HG03097 (cell line): Measurements from ENCODE around the gene HECW1.

Experiments
- ATAC-seq: cut with Tn5 transposase; IDR thresholded peaks from one replicate; pipeline ENCODE4 v1.9.1; 2021; ENCODE audit not compliant: unreplicated experiment, low FRiP score

HECW1 gene

DNA sequence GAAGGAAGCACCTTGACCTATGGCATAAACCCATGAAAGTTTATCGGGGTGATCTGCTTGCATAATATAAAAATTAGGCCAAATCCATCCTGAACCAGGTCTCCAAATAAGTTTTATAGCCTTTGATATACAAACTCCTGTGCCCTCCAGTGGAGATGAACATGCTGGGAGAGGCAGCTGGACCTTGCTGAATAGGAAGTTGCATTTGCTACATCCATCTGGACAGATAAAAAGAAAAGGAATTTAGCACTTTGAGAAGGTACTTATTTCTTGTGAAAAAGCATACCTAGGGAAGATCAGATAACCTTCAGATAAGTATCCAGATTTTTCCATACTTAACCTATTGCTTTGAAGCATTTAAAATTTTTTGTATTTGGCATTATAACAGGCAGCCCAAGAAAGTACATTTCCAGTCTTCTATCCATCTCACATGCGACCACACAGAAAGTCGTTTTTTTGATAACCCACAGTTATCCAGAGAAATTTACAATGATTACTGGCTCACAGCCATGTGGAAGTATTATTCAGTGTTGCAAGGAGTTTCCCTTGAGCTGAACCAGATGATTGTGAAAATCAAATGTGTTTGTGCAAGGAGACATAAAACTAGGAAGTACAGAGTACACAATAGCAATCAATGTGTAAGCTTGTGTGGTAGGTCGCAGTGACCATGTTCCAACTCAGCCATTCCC lies 346.0 kb downstream of the HECW1 start:
- ATAC-seq, result no peak

DNA sequence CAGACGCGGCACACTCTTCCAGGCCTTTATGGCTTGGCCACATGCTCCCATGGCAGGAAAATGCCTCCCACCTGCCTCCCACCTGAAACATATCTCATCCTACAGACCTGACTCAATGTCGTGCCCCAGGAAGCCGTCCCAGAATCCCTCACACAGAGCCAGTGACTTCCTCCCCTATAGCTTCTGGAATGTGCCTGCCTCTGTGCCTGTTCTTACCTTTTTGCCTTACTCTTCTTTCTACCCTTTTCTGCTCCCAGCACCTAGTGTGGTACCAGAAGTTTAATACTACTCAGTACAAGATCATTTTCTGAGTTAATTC lies 346.5 kb downstream of the HECW1 start:
- no peak for ATAC-seq

DNA sequence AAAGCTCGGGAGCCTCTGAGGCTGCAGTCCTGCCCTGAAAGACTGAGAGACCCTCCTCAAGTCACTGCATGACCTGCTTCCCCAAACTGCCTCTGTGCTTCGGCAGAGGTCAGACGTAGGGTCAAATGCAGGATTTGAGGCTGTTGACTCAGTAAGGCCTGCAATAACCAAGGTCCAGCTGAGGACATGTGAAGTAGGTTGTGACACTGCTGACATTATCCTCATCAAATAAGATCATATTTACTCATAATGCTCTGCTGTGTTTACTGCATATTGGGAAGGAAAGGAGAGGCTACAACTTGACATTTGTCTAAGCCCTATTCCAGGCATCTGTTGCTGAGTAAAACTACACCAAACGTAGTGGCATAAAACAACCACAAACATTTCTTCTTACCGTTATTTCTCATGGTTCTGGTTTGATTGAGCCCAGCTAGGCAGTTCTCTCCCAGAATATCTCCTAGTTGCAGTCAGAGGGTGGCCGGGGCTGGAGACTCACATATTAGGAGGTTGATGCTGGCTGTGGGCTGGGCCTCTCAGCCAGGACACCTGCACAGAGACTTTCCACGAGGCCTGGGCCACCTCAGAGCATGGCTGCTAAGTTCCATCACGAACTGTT lies 348.4 kb downstream of the HECW1 start:
- ATAC-seq, result no peak

DNA sequence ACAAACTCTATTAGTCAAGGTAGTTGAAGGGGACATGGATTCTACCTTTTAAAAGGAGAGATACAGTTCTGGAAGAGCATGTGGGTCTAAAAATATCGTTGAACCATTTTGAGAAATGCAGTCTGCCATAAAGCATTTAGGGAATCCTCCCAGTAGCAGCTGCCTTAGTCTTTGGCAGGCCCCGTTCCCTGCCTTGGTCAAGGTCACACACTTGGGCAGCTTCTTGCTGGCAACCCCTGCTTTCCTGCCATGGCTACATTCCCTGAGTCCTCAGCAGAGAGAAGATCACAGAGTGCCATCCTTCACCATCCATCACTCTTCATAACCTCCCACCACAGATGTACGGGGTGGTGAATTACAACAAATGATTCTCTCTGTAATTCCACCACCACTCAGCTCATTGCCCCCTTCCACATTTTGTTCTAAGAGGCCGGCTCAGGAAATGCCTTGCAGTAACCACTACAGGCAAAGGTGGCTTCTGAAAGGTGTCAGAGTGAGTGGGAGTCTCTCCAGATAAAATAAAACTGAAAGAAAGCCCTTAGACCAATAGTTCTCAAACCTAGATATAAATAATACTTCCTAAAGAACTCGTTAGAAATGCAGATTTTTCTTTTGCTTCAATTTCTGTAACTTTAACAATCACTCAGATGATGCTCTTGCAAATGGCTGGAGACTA lies 349.0 kb downstream of the HECW1 start:
- no peak for ATAC-seq

DNA sequence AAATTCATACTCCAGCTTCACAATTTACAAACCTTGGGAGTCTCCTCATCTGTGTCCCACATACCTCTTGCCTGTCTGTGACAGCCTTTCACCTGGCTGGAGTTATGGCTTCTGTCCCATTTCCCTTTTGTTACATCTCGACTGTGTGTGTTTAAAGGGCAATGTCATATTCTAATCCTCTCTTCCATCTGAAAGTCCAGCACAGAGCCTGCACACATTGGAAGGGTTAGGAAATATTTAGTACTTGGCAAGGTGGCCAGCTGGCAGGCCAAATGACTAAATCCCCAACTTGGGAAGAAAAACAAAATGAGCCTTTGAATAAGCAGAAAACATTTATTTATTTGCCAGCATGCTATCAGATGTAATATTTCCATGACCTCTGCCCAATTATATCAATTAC lies 350.4 kb downstream of the HECW1 start:
- ATAC-seq, result no peak

DNA sequence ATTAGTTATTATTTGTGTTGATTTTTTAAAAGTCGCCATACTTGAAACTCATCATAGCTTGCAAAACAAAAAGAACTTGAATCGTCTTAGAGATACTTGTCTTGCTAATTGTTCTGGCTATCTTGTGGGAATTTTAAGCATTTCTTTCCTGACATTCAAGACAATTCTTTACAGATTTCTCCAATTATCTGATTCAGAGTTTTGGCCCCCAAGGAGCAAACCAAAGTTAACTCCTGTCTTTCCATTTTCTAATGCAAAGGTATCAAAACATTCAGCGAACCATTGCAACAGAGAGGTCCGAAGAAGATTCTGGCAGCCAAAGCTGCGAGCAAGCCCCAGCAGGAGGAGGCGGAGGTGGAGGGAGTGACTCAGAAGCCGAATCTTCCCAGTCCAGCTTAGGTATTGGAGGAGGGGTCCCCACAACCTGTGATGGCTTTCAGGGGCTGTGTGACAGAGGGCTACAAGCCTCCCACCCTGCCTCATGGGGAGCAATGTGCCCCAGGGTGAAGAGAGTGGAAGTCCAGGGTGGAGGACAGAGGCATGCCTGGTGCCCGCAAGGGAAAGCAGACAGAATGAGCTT lies 351.0 kb downstream of the HECW1 start:
- ATAC-seq, result no peak

DNA sequence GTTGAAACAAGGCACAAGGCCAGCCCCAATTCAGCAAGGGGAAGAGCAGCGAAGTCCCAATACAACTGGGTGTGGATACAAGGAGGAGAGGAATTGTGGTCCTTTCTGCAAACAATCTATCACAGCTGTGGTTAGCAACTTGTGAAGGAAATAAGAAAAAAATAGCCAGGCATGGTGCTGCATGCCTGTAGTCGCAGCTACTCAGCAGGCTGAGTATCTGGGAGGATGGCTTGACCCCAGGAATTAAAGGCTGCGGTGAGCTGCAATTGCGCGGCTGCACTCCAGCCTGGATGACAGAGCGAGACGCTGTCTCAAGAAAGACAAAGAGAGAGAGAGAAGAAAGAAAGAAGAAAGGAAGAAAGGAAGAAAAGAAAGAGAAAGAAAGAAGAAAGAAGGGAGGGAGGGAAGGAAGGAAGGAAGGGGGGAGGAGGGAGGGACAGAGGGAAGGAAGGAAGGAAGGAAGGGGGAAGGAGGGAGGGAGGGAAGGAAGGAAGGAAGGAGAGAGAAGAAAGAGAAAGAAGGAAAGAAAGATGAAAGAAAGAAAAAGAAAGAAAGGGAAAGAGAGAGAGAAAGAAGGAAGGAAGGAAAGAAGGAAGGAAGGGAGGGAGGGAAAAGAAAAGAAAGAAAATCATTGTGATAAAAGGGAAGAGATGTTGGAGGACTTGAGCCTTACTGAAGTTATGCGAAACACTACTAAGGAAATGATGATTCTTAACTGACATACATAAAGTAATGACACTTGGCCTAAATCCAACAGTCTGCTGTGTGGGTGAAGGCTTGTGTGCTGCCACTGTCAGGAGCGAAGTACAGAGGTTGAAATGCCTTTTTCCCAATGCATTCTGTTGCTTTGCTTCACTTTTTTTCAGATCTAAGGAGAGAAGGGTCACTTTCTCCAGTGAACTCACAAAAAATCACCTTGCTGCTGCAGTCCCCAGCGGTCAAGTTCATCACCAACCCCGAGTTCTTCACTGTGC lies 353.4 kb downstream of the HECW1 start:
- ATAC-seq, result no peak

DNA sequence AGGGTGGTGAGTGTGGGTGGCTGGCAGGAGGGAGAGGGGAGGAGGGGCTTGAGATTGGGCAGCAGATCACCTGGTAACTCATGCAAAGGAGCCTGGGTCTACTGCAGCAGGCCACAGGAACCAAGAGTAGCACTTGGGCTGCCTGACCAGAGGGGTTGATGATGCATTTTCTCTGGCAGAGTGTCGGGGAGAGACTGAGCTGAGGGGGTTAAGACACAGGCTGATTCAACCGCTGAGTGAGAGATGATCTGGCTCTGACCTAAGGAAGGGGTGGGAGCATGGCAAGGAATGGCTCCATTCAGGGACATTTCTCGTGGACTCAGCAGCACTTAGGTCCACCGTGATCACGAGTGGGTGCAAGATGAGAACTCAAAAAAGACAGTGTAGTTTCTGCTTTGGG lies 355.0 kb downstream of the HECW1 start:
- ATAC-seq, result no peak

DNA sequence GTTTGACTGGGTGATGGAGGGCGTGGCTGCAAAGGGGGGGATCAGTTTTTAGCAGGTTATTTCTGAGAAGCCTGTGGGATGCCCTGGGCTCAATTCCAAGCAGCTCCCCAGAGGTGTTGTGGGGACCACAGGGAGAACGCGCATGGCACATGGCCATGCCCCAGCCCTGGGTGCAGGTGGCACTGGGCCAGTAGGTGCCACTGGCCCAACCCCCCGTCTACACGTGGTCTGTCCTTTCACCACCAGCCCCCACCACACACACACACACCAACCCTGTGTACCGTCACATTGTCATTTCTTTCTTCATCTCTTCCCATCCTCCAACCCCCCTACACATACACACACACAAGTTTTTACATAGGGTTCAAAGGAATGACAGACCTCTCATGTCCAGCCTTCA lies 355.4 kb downstream of the HECW1 start:
- ATAC-seq, result no peak

DNA sequence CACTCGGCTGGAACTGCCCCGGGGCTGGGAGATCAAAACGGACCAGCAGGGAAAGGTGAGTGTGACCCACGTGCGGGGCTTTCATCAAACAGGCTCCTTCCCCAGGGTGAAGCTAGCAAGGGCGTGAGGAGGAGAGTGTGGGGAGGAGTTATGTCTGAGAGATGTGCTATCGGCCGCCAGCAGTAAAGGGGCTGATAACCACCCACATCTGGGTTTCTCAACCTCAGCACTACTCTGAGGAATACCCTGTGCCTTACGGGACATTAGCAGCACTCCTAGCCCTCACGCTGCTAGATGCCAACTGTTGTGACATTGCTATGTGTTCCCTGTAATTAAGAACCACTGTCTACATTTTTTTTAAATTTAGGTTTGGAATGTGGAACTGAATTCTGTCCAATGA lies 356.6 kb downstream of the HECW1 start:
- ATAC-seq, result no peak

DNA sequence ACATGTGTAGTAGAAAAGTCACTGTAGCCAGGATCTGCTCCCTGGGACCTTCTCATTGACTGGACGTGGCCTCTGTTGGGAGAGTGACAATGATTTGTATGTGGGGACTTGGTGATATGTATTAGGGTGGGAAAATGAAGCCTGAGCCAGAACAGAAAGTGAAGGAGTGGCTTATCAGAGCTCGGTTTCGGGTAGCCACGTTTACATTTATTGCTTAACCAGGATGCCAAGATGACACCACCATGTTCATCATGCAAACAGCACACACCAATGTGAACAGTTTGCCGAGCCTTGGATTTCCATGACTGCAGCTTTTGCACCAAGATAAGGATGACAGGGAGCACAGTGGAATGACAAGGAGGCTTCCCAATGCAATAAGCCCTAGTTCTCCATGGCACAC lies 357.7 kb downstream of the HECW1 start:
- no peak for ATAC-seq

DNA sequence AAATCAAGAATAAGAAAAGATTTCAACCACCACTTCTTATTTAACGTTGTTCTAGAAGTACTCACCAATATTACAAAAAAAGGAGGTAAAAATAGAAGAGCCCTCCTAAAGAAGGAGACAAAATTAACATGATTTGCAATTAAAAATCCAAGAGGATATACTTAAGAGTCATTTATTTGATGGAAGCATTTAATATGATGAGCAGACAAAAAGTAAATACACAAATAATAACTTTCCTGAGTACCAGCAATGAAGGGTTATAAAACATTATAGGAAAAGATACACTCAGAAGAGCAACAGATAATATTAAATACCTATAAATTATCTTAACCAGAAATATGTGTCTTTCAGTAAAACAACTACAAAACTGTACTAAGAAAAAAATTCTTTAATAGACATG lies 363.5 kb downstream of the HECW1 start:
- ATAC-seq, result no peak

DNA sequence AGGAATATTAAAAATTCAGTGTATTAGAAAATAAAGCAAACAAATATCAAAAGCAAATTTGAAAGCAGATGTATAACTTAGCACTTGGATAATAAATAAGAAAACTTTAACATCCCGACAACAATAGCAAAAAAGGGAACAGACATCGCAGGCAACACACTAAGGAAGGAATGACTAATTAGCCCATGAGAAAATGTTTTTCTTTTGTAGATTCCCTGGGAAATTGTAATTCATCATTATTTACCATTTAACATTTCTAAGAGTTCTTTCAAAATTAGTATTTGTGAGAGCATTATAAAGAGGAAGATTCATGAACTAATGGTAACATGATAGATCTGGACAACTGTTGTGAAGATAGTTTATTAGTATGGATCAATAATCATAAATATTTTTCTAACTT lies 364.4 kb downstream of the HECW1 start:
- no peak for ATAC-seq

DNA sequence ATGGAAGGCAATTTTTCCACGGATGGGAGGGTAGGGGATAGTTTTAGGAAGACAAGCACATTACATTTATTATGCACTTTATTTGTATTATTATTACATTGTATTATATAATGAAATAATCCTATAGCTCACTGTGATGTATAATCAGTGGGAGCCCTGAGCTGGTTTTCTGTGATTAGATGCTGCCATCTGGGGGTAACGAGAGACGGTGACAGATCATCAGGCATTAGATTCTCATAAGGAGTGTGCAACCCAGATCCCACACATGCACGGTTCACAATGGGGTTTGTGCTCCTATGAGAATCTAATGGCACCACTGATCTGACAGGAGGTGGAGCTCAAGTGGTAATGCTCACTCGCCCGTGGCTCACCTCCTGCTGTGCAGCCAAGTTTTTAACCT lies 366.6 kb downstream of the HECW1 start:
- ATAC-seq, result no peak

DNA sequence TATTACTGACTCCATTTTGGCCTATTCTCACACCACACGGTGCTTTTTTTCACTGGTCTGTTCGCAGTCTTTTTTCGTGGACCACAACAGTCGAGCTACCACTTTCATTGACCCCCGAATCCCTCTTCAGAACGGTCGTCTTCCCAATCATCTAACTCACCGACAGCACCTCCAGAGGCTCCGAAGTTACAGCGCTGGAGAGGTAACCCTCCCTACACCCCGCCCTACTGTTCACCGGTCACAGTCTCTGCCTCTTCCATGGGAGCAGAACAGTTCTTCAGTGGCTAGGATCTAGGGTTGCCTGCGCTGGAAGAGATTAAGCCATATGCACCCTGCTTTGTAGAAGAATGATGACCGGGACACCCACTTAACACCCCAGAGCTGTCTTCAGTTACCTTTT lies 367.1 kb downstream of the HECW1 start:
- no peak for ATAC-seq

DNA sequence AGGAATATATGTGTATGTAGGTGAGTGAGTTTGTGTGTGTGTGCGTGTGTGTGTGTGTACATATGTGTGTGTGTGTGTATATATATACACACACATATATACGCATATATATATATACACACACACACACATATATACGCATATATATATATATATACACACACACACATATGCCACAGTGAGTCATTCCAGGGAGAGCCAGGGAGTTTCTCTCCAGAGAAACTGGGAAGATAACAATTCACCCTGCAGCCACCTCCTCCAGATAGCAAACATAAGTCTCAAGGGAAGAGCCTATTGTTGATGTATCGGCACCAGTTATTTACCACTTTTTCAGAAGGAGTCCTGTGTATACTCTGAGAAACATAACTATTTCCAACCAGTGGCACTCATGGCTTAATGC lies 368.1 kb downstream of the HECW1 start:
- no peak for ATAC-seq

DNA sequence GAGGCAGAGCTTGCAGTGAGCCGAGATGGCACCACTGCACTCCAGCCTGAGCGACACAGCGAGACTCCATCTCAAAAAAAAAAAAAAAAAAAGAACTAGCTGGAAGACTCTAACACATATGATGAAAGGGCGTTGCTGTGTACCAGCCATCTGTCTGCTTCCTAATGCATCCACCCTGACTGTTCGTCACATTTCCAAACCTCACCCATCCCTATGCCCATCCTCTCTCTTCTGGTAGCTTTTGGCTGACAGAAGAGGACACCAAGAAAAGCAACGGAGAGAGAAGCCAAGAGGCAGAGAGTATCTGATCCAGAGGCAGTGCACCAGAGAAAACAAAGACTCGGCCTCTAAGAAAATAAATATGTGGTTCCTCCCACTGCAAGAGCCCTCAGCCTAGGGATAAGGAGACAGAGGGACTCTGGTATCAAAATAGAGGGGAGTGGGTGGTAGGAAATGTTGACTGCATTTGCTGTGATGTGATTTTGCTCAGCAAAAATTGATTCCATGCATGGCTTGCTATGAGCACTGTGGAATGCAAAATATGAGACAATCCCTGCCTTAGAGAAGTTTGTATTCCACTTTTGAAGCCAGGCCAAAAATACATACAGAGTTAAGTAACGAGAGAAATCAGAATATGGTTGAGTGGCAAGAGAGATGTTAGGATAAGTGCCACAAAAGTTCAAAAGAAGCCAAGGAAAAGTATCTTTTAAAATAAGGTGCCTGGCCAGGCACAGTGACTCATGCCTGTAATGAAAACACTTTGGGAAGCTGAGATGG lies 369.6 kb downstream of the HECW1 start:
- no peak for ATAC-seq

DNA sequence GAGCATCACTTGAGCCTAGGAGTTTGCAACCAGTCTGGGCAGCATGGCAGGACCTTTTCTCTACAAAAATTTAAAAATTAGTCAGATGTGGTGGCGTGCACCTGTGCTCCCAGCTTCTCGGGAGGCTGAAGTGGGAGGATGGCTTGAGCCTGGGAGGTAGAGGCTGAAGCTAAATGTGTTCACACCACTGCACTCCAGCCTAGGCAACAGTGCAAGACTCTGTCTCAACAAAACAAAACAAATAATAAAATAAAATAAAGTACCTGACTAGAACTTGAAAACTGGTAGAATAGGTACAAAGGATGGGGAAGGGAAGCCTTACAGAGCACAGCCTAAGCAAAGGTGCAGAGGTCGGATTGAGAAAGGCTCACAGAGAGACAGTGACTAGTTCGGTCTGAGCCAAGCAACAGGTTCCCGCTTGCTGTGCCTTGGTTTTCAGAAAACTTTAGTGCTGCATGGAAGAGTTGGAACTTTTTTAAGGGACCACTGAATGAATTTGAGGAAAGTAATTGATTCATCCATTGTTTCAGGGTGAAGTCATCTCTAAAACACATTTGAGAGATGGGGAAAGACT lies 370.3 kb downstream of the HECW1 start:
- ATAC-seq, result no peak

DNA sequence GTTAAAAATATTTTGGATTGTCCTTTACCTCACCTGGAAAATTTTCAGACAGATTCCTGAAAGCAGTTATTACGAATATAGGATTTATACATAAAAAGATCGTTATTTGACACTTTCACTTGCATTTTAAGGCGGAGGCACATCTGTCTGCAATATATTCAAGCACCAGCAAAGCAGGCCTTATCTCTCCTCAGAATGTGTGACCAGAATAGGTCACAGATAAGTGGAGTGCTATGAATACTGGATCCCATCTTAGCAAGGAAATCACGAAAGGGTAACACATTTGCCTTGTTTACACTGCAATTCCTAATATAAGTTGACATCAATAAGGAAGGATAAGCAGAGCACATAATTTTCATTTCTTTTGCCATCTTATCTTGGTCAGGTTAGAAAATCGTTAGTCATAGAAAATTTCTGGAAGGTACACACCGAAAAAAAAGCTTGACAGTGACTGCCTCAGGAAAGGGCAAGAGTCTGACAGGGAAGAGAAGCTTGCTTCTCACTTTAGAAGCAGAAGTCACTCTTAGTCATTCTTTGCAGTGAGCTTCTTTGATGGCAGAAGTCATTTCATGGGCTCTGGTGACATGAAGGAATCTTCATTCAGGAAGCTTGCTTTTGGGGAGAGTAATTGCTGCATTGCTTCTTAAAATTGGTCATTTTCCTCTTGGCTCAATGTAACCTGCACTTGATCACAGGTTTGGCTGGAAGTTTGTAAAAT lies 372.4 kb downstream of the HECW1 start:
- ATAC-seq, result no peak
